Measurements from ENCODE around the gene SULT2B1.

GRCh38 chr19:48537541-48537940, 14.4 kb upstream of the SULT2B1 start:
- TF ChIP-seq EZH2phosphoT487 (IDR thresholded peaks at IDR 0.05; ENCODE audit: insufficient read depth, low read depth) (no peak), EZH2 (IDR thresholded peaks at IDR 0.05; ENCODE audit: insufficient read depth, poor library complexity, severe bottlenecking) (no peak)
